HepG2 (cell line): ENCODE results near the gene PSMB8. TPM values are rescaled to one million over a fixed set of nuclear protein-coding genes. Genes with fewer than 3 reads are reported as not detected.

Source experiments
- ATAC-seq: fragments of 200-7000 bp; cut with Tn5 transposase; 3 replicates; pipeline ENCODE4 v1.9.1; 2020; ENCODE audit warnings: mild to moderate bottlenecking, moderate library complexity
- BruUV-seq: library from RNA; stranded (reverse); fragments of 400-500 nt; replicated peaks from 2 replicates; lab custom pipeline; 2021; lab: Mats Ljungman, UMichigan
- CTCF ChIA-PET: fragments of 300-600 bp; formaldehyde crosslinking; extraction: SDS; loops from one replicate; lab custom pipeline; 2021; ENCODE audit warnings: low total read pairs, inconsistent platforms, low intra/inter-chr PET ratio; lab: Yijun Ruan, JAX
- POLR2A ChIA-PET: fragments of 350-600 bp; sonication (Branson Sonifier 250); formaldehyde crosslinking; loops from one replicate; lab custom pipeline; 2020; ENCODE audit warnings: antibody characterized with exemption, inconsistent platforms; lab: Yijun Ruan, JAX
- DNase-seq: peaks from one replicate; pipeline ENCODE4 v3.0.0-alpha.2; 2015; ENCODE audit warnings: low spot score
- FAIRE-seq: peaks from 3 replicates; lab custom pipeline; 2011; peaks lifted over from hg19 to GRCh38; lab: Jason Lieb, UNC
- H2AFZ ChIP-seq: one replicate; pipeline ENCODE4 v1.6.1; 2011; ENCODE audit warnings: low read length, inconsistent platforms
- H3K27ac ChIP-seq: fragments of 300-600 bp; 3 replicates; pipeline ENCODE4 v1.8.0; 2011; ENCODE audit warnings: mixed run types, mild to moderate bottlenecking, mixed read lengths, low read length, inconsistent platforms; ENCODE audit not compliant: insufficient read depth; ENCODE audit errors: extremely low read length
- H3K27me3 ChIP-seq, 2 experiments: fragments of 200-600 bp in 1 of 2; 2 replicates in 1 of 2; 3 replicates in 1 of 2; pipeline versions ENCODE4 v1.6.0 to v1.8.0; 2011; ENCODE audit warnings: low read length in 2 of 2, mild to moderate bottlenecking in 2 of 2, moderate library complexity in 2 of 2, inconsistent platforms in 1 of 2; ENCODE audit not compliant: insufficient read depth in 2 of 2, control insufficient read depth in 1 of 2
- H3K36me3 ChIP-seq, 2 experiments: fragments of 200-600 bp in 1 of 2; replicated peaks in 1 of 2; 2 replicates in 1 of 2; 3 replicates in 1 of 2; pipeline versions ENCODE4 v1.5.1 to v1.8.0; 2011; ENCODE audit warnings: low read length in 2 of 2, inconsistent platforms in 1 of 2; ENCODE audit not compliant: insufficient read depth in 2 of 2, control insufficient read depth in 1 of 2
- H3K4me1 ChIP-seq: 2 replicates; pipeline ENCODE4 v1.5.1; 2012; ENCODE audit warnings: low read length, inconsistent platforms; ENCODE audit not compliant: insufficient read depth
- H3K4me2 ChIP-seq: 2 replicates; pipeline ENCODE4 v1.6.0; 2011; ENCODE audit warnings: low read depth, low read length, inconsistent platforms
- H3K4me3 ChIP-seq, 3 experiments: fragments of 200-600 bp in 1 of 3; sonication (generic), shearing (Covaris generic) in 1 of 3; replicated peaks in 1 of 3; 2 replicates each; pipeline ENCODE4 v1.5.1; 2011 to 2016; ENCODE audit warnings: low read length in 3 of 3, inconsistent platforms in 2 of 3, low read depth in 2 of 3, mild to moderate bottlenecking in 2 of 3, control low read depth in 1 of 3, mixed read lengths in 1 of 3; ENCODE audit not compliant: insufficient read depth in 1 of 3
- H3K79me2 ChIP-seq: one replicate; pipeline ENCODE4 v1.6.1; 2011; ENCODE audit warnings: low read length, inconsistent platforms; ENCODE audit not compliant: insufficient read depth
- H3K9ac ChIP-seq: 2 replicates; pipeline ENCODE4 v1.6.0; 2011; ENCODE audit warnings: mild to moderate bottlenecking, low read depth, low read length, inconsistent platforms; ENCODE audit not compliant: insufficient read depth
- H3K9me3 ChIP-seq: 2 replicates; pipeline ENCODE4 v1.5.1; 2012; ENCODE audit warnings: mild to moderate bottlenecking, low read length
- H4K20me1 ChIP-seq: 2 replicates; pipeline ENCODE4 v1.6.0; 2011; ENCODE audit warnings: inconsistent platforms, mild to moderate bottlenecking, low read length, moderate library complexity; ENCODE audit not compliant: insufficient read depth
- CEBPB ChIP-seq: IDR thresholded peaks from 2 replicates; pipeline ENCODE4 v1.6.1; 2011; ENCODE audit warnings: low read depth, low read length, improper control_type of control experiment, borderline replicate concordance
- CEBPG ChIP-seq: IDR thresholded peaks from 2 replicates; pipeline ENCODE4 v1.6.1; 2016
- HMG20B ChIP-seq: conservative IDR thresholded peaks from 2 replicates; pipeline ENCODE4 v1.6.1; 2016; ENCODE audit warnings: missing genetic modification reagents, missing compliant biosample characterization
- HOXA5 ChIP-seq: sonication (generic); formaldehyde crosslinking; IDR thresholded peaks from 2 replicates; pipeline ENCODE4 v1.4.0; 2020; ENCODE audit warnings: missing genetic modification reagents
- ZNF574 ChIP-seq: sonication (generic); formaldehyde crosslinking; IDR thresholded peaks from 2 replicates; pipeline ENCODE4 v1.4.0; 2020; ENCODE audit warnings: missing genetic modification reagents
- ZNF598 ChIP-seq: sonication (generic); formaldehyde crosslinking; IDR thresholded peaks from 2 replicates; pipeline ENCODE4 v1.5.1; 2020; ENCODE audit warnings: mild to moderate bottlenecking, missing genetic modification reagents, borderline replicate concordance
- WGBS: methylation state at CpG from one replicate; pipeline ENCODE4 v1.1.6; 2017; ENCODE audit warnings: low lambda C conversion rate; 5-methylcytosine and 5-hydroxymethylcytosine counted together
- in situ Hi-C: cut with HindIII; loops from 2 replicates; pipeline ENCODE4 v1.10.0; 2017; ENCODE audit warnings: low pct_unique_long_range_greater_than_20kb; ENCODE audit not compliant: extremely low pct_ligation_motif_present
- intact Hi-C: fragments of 100-400 bp; cut with micrococcal nuclease; formaldehyde crosslinking; loops from one replicate; pipeline ENCODE4 v1.10.0; 2022; ENCODE audit not compliant: unreplicated experiment
- polyA plus RNA-seq, 8 experiments: library from polyadenylated mRNA; depleted of rRNA in 3 of 8; stranded (reverse) in 7 of 8; unstranded in 1 of 8; fragments of >200 nt; fragmentation: Illumina TruSeq in 4 of 8; extraction: Trizol in 4 of 8; gene quantifications; 2 replicates each; pipeline versions ENCODE4 v1.2.1 to v1.2.3, GENCODE V29; 2011 to 2016; ENCODE audit warnings: low read depth in 4 of 8, missing spikeins in 1 of 8, mixed read lengths in 1 of 8; ENCODE audit not compliant: insufficient read depth in 1 of 8
- total RNA-seq, 5 experiments: library from RNA; depleted of rRNA; stranded (reverse); fragments of >200 nt; fragmentation: Illumina TruSeq; extraction: Trizol; gene quantifications; 2 replicates each; pipeline ENCODE4 v1.2.3, GENCODE V29; 2016; ENCODE audit warnings: low read depth in 1 of 5

The PSMB8 gene
- total and polyA plus RNA-seq, 2 of the 13 experiments (the other 11 are each of a cell fraction or from before 2014, with no cell fraction given): 30.7 to 64.7 TPM

GRCh38 chr6:32865724-32866443, 22.0 kb upstream of the PSMB8 start:
- Histone ChIP-seq H3K9me3 (no peaks in the 10 kb centered on the region), H3K4me1 (peaks cover 16% of the 10 kb centered on the region), H3K36me3 (no peaks in the 10 kb centered on the region), H3K9ac (no peak overlapping the region)
- intact Hi-C loops: no loop called here
- ATAC-seq (no peak), FAIRE-seq (no peak)
- TF ChIP-seq HMG20B: no peak
- 0 out of 2 replicates have a peak, but pooled peaks have one; percentile 18 for TF ChIP-seq CEBPB
- no peak for TF ChIP-seq ZNF598 (CRISPR knock-in tag)
- no peak for TF ChIP-seq HOXA5 (CRISPR knock-in tag)
- TF ChIP-seq, all 625 proteins: peak for 1
- Histone ChIP-seq H3K4me3 (no peak overlapping the region), H3K79me2 (no peaks in the 10 kb centered on the region), H3K27ac (no peak overlapping the region), H3K4me2 (no peak overlapping the region), H2AFZ (no peak overlapping the region), H3K27me3 (peaks cover 0 to 19% of the 10 kb centered on the region in 2 experiments; a peak in 3 of 5 replicates), H4K20me1 (no peaks in the 10 kb centered on the region)
- no TSS peak for BruUV-seq
- 8% methylated on average over 10 of the region's 10 CpGs for WGBS
- POLR2A ChIA-PET: no interaction called here
- CTCF ChIA-PET: interaction anchor here (4.1 kb wide), 1 partner anchor 27 kb away, joined by 65 read pairs; the partner anchor contains the start of gene TAP2
- no peak for DNase-seq
- in situ Hi-C loops: loop anchor here (5.0 kb wide), 1 partner anchor 34 kb away; no protein-coding TSS in a partner anchor

- intact Hi-C loops: no loop called here
- Histone ChIP-seq H3K79me2 (no peaks in the 10 kb centered on the region), H3K9me3 (no peaks in the 10 kb centered on the region), H2AFZ (no peak overlapping the region), H3K27me3 (peaks cover 0 to 17% of the 10 kb centered on the region in 2 experiments; a peak in 3 of 5 replicates), H3K4me2 (no peak overlapping the region), H3K4me1 (peaks cover 9% of the 10 kb centered on the region), H3K27ac (no peak overlapping the region), H4K20me1 (no peaks in the 10 kb centered on the region), H3K9ac (no peak overlapping the region), H3K36me3 (no peaks in the 10 kb centered on the region), H3K4me3 (no peak overlapping the region)
- BruUV-seq: no TSS peak
- ChIA-PET CTCF (no interaction called here), POLR2A (no interaction called here)
- no peak for ATAC-seq
- in situ Hi-C loops: no loop called here
- 9% methylated on average over 3 of the region's 3 CpGs for WGBS
- TF ChIP-seq CEBPB: peak; percentile 78
- peak; percentile 29; the same call in 1 of the 2 replicates for TF ChIP-seq CEBPG (CRISPR knock-in tag)
- TF ChIP-seq ZNF574 (CRISPR knock-in tag): no peak
- DNase-seq: no peak
- no peak for FAIRE-seq
Observed at GRCh38 chr6:32862725-32863124, 18.9 kb upstream of the PSMB8 start.
